Activated CD8-positive, alpha-beta memory T cell treated with anti-CD3 and anti-CD28 coated beads, Interleukin-2, amount 50 U/mL, for 4 hours (primary cell): Measurements from ENCODE around the gene PRKCE.

ENCODE experiments used
- DNase-seq: peaks from one replicate; pipeline ENCODE4 v3.0.0-alpha.2; 2020

PRKCE gene

DNA sequence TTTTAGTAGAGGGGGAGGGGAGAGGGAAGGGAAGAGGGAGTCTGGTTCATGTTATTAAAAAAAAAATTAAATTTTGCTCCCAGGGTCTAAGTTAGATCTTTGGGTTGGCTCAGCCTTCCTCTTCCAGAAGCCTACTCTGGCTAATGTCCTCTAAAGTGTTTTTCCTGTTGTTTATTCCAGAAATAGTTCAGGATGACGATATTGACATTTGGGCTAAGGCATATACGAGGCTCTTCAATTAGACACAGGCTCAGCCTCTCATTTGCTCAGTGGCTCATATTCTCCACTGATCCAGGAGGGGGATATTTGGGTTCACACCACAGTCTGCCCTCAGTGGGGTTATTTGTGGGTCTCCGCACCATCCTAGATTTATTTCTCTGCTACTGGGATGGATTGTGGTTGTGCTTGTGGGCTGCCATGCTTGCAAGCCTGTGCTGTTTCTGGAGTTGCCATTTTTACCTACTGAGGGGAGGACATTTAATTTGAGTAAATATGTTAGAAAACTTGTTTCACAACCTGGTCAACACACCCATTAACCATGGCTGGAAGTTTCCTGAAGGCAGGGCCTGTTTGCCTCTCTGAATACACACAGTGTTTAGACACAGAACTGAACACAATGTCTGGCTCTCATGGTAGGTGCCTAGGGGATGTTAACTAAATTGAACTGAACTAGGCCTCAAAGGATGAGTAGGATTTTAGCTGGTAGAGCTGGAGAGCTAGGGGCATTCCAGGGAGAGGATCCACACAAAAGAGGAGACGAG is 388.2 kb downstream of the PRKCE start:
- no peak for DNase-seq

DNA sequence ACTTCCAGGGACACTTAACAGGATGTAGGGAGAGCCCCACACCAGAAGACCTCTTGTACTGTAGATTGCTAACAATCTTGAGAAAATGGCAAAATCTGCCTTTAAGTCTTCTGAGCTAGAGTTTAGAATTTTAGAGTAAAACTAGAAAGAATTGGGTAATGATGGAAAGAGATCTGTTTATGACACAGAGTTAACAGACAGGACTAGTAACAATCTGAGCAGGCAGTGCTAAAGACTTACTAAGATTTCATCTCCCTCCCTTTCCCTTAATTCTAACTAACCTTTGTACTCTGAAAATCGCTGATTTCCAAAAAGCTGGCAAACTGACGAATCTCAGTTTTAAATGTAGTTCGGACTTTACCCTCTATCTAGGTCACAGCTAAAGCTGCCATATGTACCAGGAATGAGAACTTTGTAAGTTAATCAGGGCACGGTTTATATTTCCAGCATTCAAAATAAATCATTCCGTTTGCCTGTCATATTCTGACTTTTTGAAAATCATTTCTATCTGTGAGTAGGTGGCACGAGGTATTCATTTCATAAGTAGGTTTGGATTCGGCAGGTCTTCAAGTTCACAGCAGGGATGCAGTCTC is 389.2 kb downstream of the PRKCE start:
- DNase-seq, result no peak

DNA sequence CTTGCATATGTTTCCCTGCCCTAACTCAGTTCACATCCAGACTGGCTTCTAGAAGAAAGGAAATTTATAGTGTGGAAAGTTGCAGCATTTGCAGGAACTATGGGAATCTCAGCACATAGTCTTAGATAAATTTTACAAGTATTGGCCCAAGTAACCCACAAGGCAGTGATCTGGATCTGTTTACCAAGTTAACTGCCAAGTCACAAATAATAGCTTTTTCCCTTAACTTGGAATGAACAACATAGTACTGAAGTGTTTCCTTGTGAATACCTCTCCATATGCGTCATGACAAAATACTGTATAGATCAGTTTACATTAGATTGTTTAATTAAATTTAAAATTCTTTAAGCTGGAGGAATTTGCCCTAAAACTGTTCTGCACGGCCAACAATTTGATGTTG is 390.0 kb downstream of the PRKCE start:
- DNase-seq, result no peak

GRCh38 chr2:46042207-46042637 is 390.7 kb downstream of the PRKCE start:
- no peak for DNase-seq

DNA sequence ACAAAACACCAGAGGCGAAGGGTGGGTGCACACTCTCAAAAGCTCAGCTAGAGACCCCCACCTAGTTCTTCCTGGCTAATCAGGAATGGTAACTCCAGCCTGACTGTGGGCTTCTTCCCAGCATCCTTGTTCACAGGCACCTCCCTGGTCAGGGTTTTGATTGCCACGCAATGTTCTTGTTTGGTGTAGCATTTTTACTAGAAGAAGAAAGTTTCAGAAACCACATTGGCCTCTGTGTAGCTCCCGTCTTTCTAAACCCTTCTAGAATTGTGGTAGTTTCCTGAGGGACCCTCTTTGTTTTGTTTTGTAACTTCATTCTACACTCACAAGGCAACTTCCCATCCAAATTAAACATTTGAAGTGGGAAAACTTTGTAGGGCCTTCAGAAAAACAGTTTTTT is 391.2 kb downstream of the PRKCE start:
- DNase-seq, result no peak

- no peak for DNase-seq
These were observed 394.4 kb downstream of the PRKCE start for GRCh38 chr2:46045888-46046287.

- DNase-seq, result no peak
These were observed 395.8 kb downstream of the PRKCE start for GRCh38 chr2:46047290-46047689.

- no peak for DNase-seq
These were observed 397.2 kb downstream of the PRKCE start for GRCh38 chr2:46048693-46049092.

DNA sequence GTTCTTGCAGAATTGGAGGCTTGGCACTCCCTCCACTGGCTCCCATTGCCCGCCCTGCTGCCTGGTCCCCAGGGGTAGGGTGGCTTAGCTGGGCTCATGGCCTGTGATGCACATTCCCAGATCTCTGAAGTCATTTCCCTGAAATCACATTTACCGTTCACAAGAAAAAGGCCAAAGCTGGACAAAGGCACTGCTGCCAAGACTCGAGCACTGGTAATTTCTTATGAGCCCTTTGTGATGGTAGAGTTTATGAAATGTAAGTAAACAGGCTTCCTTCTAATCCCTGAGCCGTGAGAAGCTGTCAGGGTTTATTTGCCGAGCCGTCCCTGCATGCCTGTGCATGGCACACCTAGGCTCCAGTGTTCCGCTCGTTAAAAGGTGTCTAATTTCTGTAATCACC is 398.6 kb downstream of the PRKCE start:
- no peak for DNase-seq

GRCh38 chr2:46050489-46050888 is 399.0 kb downstream of the PRKCE start:
- DNase-seq, result no peak

- DNase-seq, result no peak
These were observed 399.6 kb downstream of the PRKCE start for GRCh38 chr2:46051085-46051484.

DNA sequence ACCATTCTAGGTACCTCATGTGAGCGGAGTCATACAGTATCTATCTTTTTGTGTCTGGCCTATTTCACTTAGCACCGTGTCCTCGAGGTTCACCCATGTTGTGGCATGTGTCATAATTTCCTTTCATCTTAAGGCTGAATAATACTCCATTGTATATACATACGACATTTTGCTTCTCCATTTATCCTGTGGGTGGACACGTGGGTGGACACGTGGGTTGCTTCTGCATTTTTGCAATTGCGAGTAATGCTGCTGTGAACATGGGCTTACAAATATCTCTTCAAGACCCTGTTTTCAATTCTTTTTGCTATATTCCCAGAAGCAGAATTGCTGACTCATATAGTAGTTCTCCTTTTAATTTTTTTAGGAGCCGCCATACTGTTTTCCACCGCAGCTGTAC is 402.1 kb downstream of the PRKCE start:
- DNase-seq, result no peak

- DNase-seq, result no peak
These were observed 405.1 kb downstream of the PRKCE start for GRCh38 chr2:46056541-46056940.

GRCh38 chr2:46058140-46058539 is 406.7 kb downstream of the PRKCE start:
- DNase-seq, result no peak

DNA sequence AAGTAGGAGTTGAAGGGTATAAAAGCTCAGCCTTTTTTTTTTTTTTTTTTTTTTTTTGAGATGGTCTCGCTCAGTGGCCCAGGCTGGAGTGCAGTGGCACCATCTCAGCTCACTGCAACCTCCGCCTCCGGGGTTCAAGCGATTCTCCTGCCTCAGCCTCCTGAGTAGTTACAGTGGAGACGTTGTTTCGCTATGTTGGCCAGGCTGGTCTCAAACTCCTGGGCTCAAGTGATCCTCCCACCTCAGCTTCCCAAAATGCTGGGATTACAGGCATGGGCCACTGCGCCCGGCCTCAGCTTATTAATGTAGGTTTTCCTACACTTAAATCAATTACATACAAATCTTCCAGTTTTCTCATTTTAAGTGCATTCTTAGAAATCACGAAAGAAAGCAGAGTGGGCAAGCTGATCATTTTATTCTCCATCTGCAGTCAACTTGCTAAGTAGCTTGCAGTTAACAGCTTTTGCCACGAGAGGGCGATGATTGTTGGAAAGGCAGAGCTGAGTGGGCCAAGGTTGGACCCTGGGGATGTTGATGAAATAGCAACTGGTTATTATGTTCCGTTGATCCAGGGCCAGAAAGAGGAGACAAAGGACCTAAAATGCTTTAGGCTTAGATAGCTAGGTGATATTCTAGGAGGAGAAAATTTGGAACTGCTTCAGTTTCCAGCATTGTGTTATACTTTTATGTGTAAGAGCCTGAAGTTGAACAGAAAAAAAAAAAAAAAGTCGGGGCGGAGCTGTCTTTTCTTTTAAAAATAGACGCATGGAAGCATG is 411.4 kb downstream of the PRKCE start:
- DNase-seq, result peak; percentile 69

- DNase-seq, result no peak
These were observed 412.9 kb downstream of the PRKCE start for GRCh38 chr2:46064396-46064795.

GRCh38 chr2:46065152-46065551 is 413.7 kb downstream of the PRKCE start:
- no peak for DNase-seq

DNA sequence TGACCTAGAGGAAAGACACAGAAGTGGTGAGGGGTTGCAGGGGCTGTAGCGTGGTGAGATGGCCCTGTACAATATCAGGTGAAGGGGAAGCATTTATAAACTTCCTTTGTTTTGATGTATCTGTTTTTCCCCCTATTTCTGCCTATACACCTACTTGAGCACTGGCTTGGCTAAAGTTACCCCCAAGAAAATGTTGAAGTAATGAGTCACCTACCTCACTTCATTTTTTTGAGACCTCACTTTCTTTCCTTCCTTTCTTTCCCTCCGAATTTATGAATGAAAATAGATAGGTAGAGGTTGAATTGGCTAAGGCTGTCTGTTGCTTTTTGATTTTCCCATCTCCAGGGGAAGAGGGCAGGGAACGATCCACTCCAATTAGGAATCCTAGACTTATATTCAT is 414.6 kb downstream of the PRKCE start:
- DNase-seq, result no peak

- DNase-seq, result no peak
These were observed 415.1 kb downstream of the PRKCE start for GRCh38 chr2:46066601-46067000.

GRCh38 chr2:46067062-46067461 is 415.6 kb downstream of the PRKCE start:
- no peak for DNase-seq

- no peak for DNase-seq
These were observed 416.2 kb downstream of the PRKCE start for GRCh38 chr2:46067501-46068305.

GRCh38 chr2:46068636-46069035 is 417.2 kb downstream of the PRKCE start:
- no peak for DNase-seq

DNA sequence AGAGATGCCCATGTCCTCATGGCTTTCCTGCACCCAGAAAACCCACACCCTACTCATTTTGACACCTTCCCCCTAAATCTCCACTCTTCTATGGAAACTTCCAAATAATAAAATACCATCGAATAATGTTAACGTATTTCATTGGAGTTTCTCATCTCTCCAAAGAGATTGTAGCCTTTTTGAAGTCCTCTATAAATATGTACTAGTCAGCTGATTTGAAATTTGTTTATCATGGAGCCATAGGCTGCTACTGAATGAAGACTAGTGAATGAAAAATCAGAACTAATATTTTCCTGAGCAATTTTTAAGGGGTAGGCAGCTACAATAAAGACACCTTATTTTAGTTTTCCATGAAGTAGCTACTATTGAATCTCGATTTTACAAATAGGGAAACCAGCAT is 419.6 kb downstream of the PRKCE start:
- no peak for DNase-seq
